ENCODE measurements around the gene CIBAR2.

The CIBAR2 gene

GRCh38 chr16:85138825-85139627, 26.8 kb upstream of the CIBAR2 start:
- TF ChIP-seq GATA1 (IDR thresholded peaks at IDR 0.05; ENCODE audit: low read depth, low read length): no peak
- TF ChIP-seq POLR2A (IDR thresholded peaks at IDR 0.05; ENCODE audit: low read length): no peak
- DNase-seq: no peak

- DNase-seq: no peak
- TF ChIP-seq GATA1 (IDR thresholded peaks at IDR 0.05; ENCODE audit: low read depth, low read length) (no peak), POLR2A (IDR thresholded peaks at IDR 0.05; ENCODE audit: low read length) (no peak)
Observed at GRCh38 chr16:85138073-85138824, 26.0 kb upstream of the CIBAR2 start.

GRCh38 chr16:85137323-85138072, 25.2 kb upstream of the CIBAR2 start:
- TF ChIP-seq POLR2A (IDR thresholded peaks at IDR 0.05; ENCODE audit: low read length): no peak
- TF ChIP-seq GATA1 (IDR thresholded peaks at IDR 0.05; ENCODE audit: low read depth, low read length): no peak
- no peak for DNase-seq

GRCh38 chr16:85136702-85137322, 24.5 kb upstream of the CIBAR2 start:
- DNase-seq: no peak
- TF ChIP-seq GATA1 (IDR thresholded peaks at IDR 0.05; ENCODE audit: low read depth, low read length) (no peak), POLR2A (IDR thresholded peaks at IDR 0.05; ENCODE audit: low read length) (no peak)

- no peak for TF ChIP-seq POLR2A (IDR thresholded peaks at IDR 0.05; ENCODE audit: low read length)
- TF ChIP-seq GATA1 (IDR thresholded peaks at IDR 0.05; ENCODE audit: low read depth, low read length): no peak
- no peak for DNase-seq
Observed at GRCh38 chr16:85136213-85136701, 24.0 kb upstream of the CIBAR2 start.

GRCh38 chr16:85134789-85135142, 22.5 kb upstream of the CIBAR2 start:
- TF ChIP-seq GATA1 (IDR thresholded peaks at IDR 0.05; ENCODE audit: low read depth, low read length) (no peak), POLR2A (IDR thresholded peaks at IDR 0.05; ENCODE audit: low read length) (no peak)
- DNase-seq: no peak

GRCh38 chr16:85134076-85134788, 22.0 kb upstream of the CIBAR2 start:
- DNase-seq: no peak
- TF ChIP-seq GATA1 (IDR thresholded peaks at IDR 0.05; ENCODE audit: low read depth, low read length): no peak
- no peak for TF ChIP-seq POLR2A (IDR thresholded peaks at IDR 0.05; ENCODE audit: low read length)

GRCh38 chr16:85133290-85133599, 21.0 kb upstream of the CIBAR2 start:
- DNase-seq: no peak
- TF ChIP-seq POLR2A (IDR thresholded peaks at IDR 0.05; ENCODE audit: low read length) (no peak), GATA1 (IDR thresholded peaks at IDR 0.05; ENCODE audit: low read depth, low read length) (no peak)

- DNase-seq: no peak
- TF ChIP-seq POLR2A (IDR thresholded peaks at IDR 0.05; ENCODE audit: low read length) (no peak), GATA1 (IDR thresholded peaks at IDR 0.05; ENCODE audit: low read depth, low read length) (no peak)
Observed at GRCh38 chr16:85132456-85133289, 20.4 kb upstream of the CIBAR2 start.

GRCh38 chr16:85130705-85131028, 18.4 kb upstream of the CIBAR2 start:
- TF ChIP-seq POLR2A (IDR thresholded peaks at IDR 0.05; ENCODE audit: low read length) (no peak), GATA1 (IDR thresholded peaks at IDR 0.05; ENCODE audit: low read depth, low read length) (no peak)

GRCh38 chr16:85129876-85130704, 17.8 kb upstream of the CIBAR2 start:
- TF ChIP-seq GATA1 (IDR thresholded peaks at IDR 0.05; ENCODE audit: low read depth, low read length): no peak
- TF ChIP-seq POLR2A (IDR thresholded peaks at IDR 0.05; ENCODE audit: low read length): no peak
- no peak for DNase-seq

More at GRCh38 chr16:85130705-85131028, 18.4 kb upstream of the CIBAR2 start:
- DNase-seq: no peak

Measured in erythroblast (primary cell).